Subcutaneous abdominal adipose tissue (tissue), 5 donors: ENCODE measurements around the gene BID.

ENCODE experiments used
- H3K27ac ChIP-seq: one replicate; pipeline ENCODE4 v1.7.0; 2013; ENCODE audit warnings: low read depth, mild to moderate bottlenecking, inconsistent platforms, low read length, moderate library complexity
- H3K27me3 ChIP-seq, 5 donors: one replicate each; pipeline ENCODE4 v1.7.0; 2013; ENCODE audit warnings: low read length in 5 of 5, inconsistent platforms in 1 of 5; ENCODE audit not compliant: control insufficient read depth in 5 of 5, insufficient read depth in 4 of 5
- H3K36me3 ChIP-seq, 5 donors: one replicate each; pipeline ENCODE4 v1.7.0; 2013; ENCODE audit warnings: low read length in 5 of 5; ENCODE audit not compliant: control insufficient read depth in 5 of 5, insufficient read depth in 5 of 5
- H3K4me1 ChIP-seq, 5 donors: one replicate each; pipeline ENCODE4 v1.7.0; 2013; ENCODE audit warnings: low read length in 5 of 5, mild to moderate bottlenecking in 3 of 5, moderate library complexity in 1 of 5; ENCODE audit not compliant: control insufficient read depth in 5 of 5, insufficient read depth in 5 of 5
- H3K4me3 ChIP-seq, 5 donors: one replicate each; pipeline ENCODE4 v1.7.0; 2013; ENCODE audit warnings: low read length in 5 of 5, low read depth in 1 of 5
- H3K9ac ChIP-seq, 5 donors: one replicate each; pipeline ENCODE4 v1.7.0; 2013; ENCODE audit warnings: low read length in 5 of 5, mild to moderate bottlenecking in 4 of 5, moderate library complexity in 3 of 5
- H3K9me3 ChIP-seq, 5 donors: one replicate each; pipeline ENCODE4 v1.7.0; 2013; ENCODE audit warnings: low read length in 5 of 5; ENCODE audit not compliant: control insufficient read depth in 5 of 5
- donor health status: healthy.
- donor health status: healthy.
- donor health status: healthy.
- donor health status: healthy.
- donor health status: healthy.

Gene BID

DNA sequence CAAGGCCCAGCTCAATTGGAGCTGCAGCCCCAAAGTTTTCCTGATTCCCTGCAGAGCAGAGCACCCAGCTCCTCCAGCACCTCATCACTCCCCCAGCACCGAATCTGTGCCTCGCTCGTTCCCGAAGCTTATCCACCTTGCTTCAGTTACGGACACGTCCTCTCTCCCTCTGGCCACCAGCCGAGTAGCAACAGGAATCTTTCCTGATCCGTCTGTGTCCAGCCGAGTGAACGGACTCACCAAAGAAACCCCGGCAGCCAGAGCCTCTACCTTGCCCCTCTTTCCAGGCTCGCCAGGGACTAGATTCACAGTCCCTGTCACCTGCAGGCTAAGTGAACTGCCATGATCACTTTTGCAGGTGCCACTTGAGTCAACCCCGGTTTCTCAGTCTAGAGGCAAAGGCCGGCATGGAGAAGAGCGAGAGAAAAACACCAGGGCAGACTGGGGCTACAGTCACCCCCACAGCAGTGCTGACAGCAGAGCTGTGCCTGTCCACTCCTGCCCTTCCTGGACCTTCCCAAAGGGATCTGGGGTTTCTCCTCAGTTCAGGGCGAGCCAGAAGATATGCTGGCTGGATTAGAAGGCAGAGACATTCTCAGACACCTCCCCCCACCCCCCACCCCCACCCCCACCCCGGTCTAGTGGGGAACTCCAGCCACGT is 32.3 kb downstream of the BID start:
- H3K36me3 ChIP-seq: peaks cover 0 to 36% (median 13%) of the 10 kb centered on the region in 5 donors
- no peak overlapping the region for H3K4me3 ChIP-seq
- no peak overlapping the region for H3K9ac ChIP-seq
- no peaks in the 10 kb centered on the region for H3K9me3 ChIP-seq
- no peaks in the 10 kb centered on the region for H3K27me3 ChIP-seq
- H3K27ac ChIP-seq: no peak overlapping the region
- peaks cover 0 to 25% (median 19%) of the 10 kb centered on the region in 5 donors for H3K4me1 ChIP-seq

GRCh38 chr22:17739196-17739975 is 34.9 kb downstream of the BID start:
- Histone ChIP-seq H3K36me3 (peaks cover 0 to 47% (median 27%) of the 10 kb centered on the region in 5 donors), H3K27me3 (no peaks in the 10 kb centered on the region), H3K9ac (no peak overlapping the region), H3K27ac (no peak overlapping the region), H3K4me3 (no peak overlapping the region), H3K9me3 (no peaks in the 10 kb centered on the region), H3K4me1 (peaks cover 0 to 23% (median 16%) of the 10 kb centered on the region in 5 donors)

GRCh38 chr22:17738386-17739128 is 35.7 kb downstream of the BID start:
- Histone ChIP-seq H3K4me1 (peaks cover 0 to 14% (median 8%) of the 10 kb centered on the region in 5 donors), H3K36me3 (peaks cover 5 to 56% (median 35%) of the 10 kb centered on the region in 5 donors), H3K4me3 (no peak overlapping the region), H3K9ac (no peak overlapping the region), H3K9me3 (no peaks in the 10 kb centered on the region), H3K27ac (no peak overlapping the region), H3K27me3 (no peaks in the 10 kb centered on the region)

DNA sequence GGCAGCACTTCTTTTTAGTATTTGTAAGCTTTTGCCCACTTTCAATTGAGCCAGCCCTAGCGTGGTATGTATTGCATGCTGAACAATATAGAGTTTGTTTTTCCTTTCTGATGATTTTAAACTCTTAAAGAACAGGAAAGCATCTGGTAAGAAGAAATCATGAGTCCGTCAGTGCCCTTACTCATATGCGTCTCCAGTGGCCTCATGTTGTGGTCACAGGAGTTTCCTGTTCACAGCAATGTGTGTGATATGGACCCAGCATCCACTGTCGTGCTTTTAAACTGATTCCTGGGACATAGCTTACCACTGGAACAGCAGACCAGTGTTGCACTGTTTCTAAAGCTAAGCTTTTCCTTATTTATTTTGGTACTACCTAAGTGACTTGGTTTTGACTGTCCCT is 40.1 kb downstream of the BID start:
- Histone ChIP-seq H3K27ac (no peak overlapping the region), H3K9ac (no peak overlapping the region), H3K9me3 (no peaks in the 10 kb centered on the region), H3K27me3 (no peaks in the 10 kb centered on the region), H3K36me3 (peaks cover 17 to 84% (median 69%) of the 10 kb centered on the region in 5 donors), H3K4me3 (no peak overlapping the region), H3K4me1 (peaks cover 0 to 18% (median 8%) of the 10 kb centered on the region in 5 donors)

- Histone ChIP-seq H3K4me3 (no peak overlapping the region), H3K9ac (no peak overlapping the region), H3K27ac (no peak overlapping the region), H3K4me1 (peaks cover 0 to 18% (median 8%) of the 10 kb centered on the region in 5 donors), H3K36me3 (peaks cover 17 to 82% (median 64%) of the 10 kb centered on the region in 5 donors), H3K27me3 (no peaks in the 10 kb centered on the region), H3K9me3 (no peaks in the 10 kb centered on the region)
Observed at GRCh38 chr22:17733466-17733865, 40.8 kb downstream of the BID start.

DNA sequence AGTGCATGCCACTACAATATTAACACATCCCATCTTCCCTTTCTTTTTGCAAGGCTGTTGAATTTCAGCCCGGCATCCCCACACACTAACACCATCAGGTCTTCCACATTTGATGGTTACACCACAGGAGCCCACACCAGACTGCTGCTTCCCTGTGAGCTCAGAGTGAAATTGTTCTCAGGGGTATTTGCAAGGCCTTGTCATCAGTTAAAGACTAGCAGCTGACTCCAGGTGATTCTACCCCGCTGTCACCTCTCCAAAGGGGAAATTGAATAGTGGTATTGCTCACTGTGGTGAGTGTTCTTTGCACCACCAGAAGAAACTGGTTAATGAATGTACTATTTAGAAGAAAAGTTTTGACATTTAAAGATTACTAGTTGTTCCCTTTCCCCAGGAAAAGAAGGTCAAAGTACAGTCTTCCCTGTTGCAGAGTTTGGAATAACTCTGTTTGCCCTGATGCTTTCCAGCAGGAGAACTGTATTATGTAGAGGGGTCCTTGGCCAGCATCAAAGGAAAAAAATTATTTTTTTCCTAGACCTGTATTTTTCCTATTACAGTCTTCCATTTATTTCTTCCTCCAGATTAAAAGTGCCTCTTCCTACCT is 41.9 kb downstream of the BID start:
- H3K4me1 ChIP-seq: peaks cover 0 to 8% (median 3%) of the 10 kb centered on the region in 5 donors
- no peaks in the 10 kb centered on the region for H3K9me3 ChIP-seq
- H3K9ac ChIP-seq: no peak overlapping the region
- no peak overlapping the region for H3K4me3 ChIP-seq
- peaks cover 17 to 82% (median 70%) of the 10 kb centered on the region in 5 donors for H3K36me3 ChIP-seq
- H3K27me3 ChIP-seq: no peaks in the 10 kb centered on the region
- no peak overlapping the region for H3K27ac ChIP-seq

DNA sequence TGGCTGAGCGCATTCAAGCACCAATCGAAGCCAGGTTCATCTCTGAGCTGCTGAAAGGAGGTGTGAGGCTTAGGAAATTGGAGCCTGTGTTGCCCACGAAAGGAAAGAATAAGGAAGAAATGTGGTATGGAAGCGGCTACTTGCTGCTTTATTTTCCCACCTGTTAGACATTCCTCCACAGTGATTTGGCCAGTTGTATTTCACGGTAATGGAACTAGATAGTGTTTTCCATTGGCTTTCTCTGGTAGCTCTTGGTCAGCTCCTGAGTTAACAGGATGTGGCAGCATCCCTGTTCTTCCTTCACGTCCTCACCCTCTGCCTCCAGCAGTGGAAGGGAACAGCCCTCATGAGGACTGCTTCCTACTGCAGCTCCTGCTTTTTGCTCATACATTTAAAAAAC is 44.7 kb downstream of the BID start:
- H3K27me3 ChIP-seq: no peaks in the 10 kb centered on the region
- peaks cover 17 to 75% (median 68%) of the 10 kb centered on the region in 5 donors for H3K36me3 ChIP-seq

DNA sequence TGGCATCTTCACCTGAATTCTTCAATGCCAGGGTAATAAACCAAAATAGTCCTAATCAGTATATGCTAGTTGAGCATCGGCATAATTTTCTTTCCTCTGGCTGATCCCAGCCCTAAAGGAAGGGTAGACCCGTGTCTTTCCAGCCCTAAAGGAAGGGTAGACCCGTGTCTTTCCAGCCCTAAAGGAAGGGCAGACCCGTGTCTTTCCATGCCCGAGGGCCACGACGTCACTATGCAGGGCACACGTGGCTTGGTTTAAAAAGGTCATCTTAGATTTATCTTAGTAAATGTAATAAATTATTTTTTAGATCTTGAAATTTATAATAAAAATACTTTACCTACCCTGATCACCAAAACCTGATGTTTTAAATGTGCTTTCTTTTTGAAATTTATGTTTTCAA is 45.5 kb downstream of the BID start:
- H3K4me3 ChIP-seq: no peak overlapping the region
- H3K27ac ChIP-seq: no peak overlapping the region
- no peaks in the 10 kb centered on the region for H3K27me3 ChIP-seq
- no peaks in the 10 kb centered on the region for H3K9me3 ChIP-seq
- H3K4me1 ChIP-seq: peaks cover 2 to 7% (median 3%) of the 10 kb centered on the region in 5 donors
- H3K9ac ChIP-seq: no peak overlapping the region
- peaks cover 14 to 67% (median 62%) of the 10 kb centered on the region in 5 donors for H3K36me3 ChIP-seq

More for the DNA sequence above, 44.7 kb downstream of the BID start:
- Histone ChIP-seq H3K9me3 (no peaks in the 10 kb centered on the region), H3K9ac (no peak overlapping the region), H3K4me3 (no peak overlapping the region), H3K4me1 (peaks cover 2 to 7% (median 3%) of the 10 kb centered on the region in 5 donors), H3K27ac (no peak overlapping the region)

DNA sequence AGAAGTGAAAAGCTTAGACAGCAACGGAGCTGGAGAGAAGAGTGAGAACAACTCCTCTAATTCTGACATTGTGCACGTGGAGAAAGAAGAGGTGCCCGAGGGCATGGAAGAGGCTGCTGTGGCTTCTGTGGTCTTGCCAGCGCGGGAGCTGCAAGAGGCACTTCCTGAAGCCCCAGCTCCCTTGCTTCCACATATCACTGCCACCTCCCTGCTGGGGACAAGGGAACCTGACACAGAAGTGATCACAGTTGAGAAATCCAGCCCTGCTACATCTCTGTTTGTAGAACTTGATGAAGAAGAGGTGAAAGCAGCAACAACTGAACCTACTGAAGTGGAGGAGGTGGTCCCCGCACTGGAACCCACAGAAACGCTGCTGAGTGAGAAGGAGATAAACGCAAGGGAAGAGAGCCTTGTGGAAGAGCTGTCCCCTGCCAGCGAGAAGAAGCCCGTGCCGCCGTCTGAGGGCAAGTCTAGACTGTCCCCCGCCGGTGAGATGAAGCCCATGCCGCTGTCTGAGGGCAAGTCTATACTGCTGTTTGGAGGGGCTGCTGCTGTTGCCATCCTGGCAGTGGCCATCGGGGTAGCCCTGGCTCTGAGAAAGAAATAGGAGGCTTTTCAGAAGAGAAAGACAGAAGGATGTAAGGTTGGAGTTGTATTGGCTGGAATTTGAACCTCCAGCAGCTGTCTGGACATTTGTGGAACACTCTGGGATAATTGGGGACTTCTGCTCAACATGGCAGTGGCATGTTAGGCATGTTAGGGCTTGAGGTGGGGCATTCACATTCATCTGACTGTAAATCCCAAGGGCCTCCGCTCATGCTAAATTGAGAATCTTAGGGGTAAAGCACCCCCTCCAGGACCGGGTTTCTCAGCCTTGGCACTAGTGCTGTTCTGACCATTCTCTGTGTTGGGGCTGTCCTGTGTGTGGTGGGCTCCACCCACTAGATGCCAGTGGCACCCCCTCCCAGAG is 47.1 kb downstream of the BID start:
- peaks cover 2 to 7% (median 3%) of the 10 kb centered on the region in 5 donors for H3K4me1 ChIP-seq
- peaks cover 6 to 54% (median 48%) of the 10 kb centered on the region in 5 donors for H3K36me3 ChIP-seq
- H3K4me3 ChIP-seq: no peak overlapping the region
- H3K27ac ChIP-seq: no peak overlapping the region
- H3K9ac ChIP-seq: no peak overlapping the region
- H3K27me3 ChIP-seq: no peaks in the 10 kb centered on the region
- H3K9me3 ChIP-seq: no peaks in the 10 kb centered on the region
